BE2C (cell line): Measurements from ENCODE around the gene BMP4.

ENCODE experiments used
- DNase-seq: peaks from one replicate; pipeline ENCODE4 v3.0.0-alpha.2; 2020
- H3K27me3 ChIP-seq: fragments of 250-450 bp; sonication (Bioruptor Pico); 2 replicates; pipeline ENCODE4 v1.5.1; 2020; ENCODE audit warnings: mild to moderate bottlenecking
- H3K36me3 ChIP-seq: fragments of 250-450 bp; sonication (Bioruptor Pico); 2 replicates; pipeline ENCODE4 v1.5.1; 2020; ENCODE audit warnings: mild to moderate bottlenecking
- H3K4me1 ChIP-seq: fragments of 250-450 bp; sonication (Bioruptor Pico); 2 replicates; pipeline ENCODE4 v1.5.1; 2020
- H3K4me3 ChIP-seq: 2 replicates; pipeline ENCODE4 v1.5.1; 2011; ENCODE audit warnings: low read depth, low read length
- H3K9me3 ChIP-seq: fragments of 250-450 bp; sonication (Bioruptor Pico); 2 replicates; pipeline ENCODE4 v1.5.1; 2020
- CTCF ChIP-seq: IDR thresholded peaks from 2 replicates; pipeline ENCODE4 v1.5.1; 2012; ENCODE audit warnings: mild to moderate bottlenecking, low read depth, low read length

Gene BMP4

GRCh38 chr14:53969326-53969725 is 12.7 kb upstream of the BMP4 start:
- H3K4me1 ChIP-seq, result no peaks in the 10 kb centered on the region
- DNase-seq, result no peak
- H3K27me3 ChIP-seq, result peaks cover 29% of the 10 kb centered on the region
- TF ChIP-seq CTCF, result no peak
- no peak overlapping the region for H3K4me3 ChIP-seq
- H3K9me3 ChIP-seq, result no peaks in the 10 kb centered on the region
- no peaks in the 10 kb centered on the region for H3K36me3 ChIP-seq

GRCh38 chr14:53968726-53969125 is 12.1 kb upstream of the BMP4 start:
- H3K4me3 ChIP-seq, result no peak overlapping the region
- DNase-seq, result no peak
- H3K9me3 ChIP-seq, result no peaks in the 10 kb centered on the region
- TF ChIP-seq CTCF, result no peak
- H3K27me3 ChIP-seq, result peaks cover 31% of the 10 kb centered on the region
- no peaks in the 10 kb centered on the region for H3K4me1 ChIP-seq
- no peaks in the 10 kb centered on the region for H3K36me3 ChIP-seq

GRCh38 chr14:53967606-53968005 is 11.0 kb upstream of the BMP4 start:
- Histone ChIP-seq H3K27me3 (peaks cover 43% of the 10 kb centered on the region), H3K4me3 (no peak overlapping the region)
- no peak for DNase-seq

GRCh38 chr14:53964249-53964648 is 7.6 kb upstream of the BMP4 start:
- Histone ChIP-seq H3K36me3 (no peaks in the 10 kb centered on the region), H3K4me1 (no peaks in the 10 kb centered on the region), H3K27me3 (peaks cover 64% of the 10 kb centered on the region), H3K9me3 (no peaks in the 10 kb centered on the region), H3K4me3 (no peak overlapping the region)
- TF ChIP-seq CTCF, result no peak
- DNase-seq, result no peak

More at GRCh38 chr14:53967606-53968005, 11.0 kb upstream of the BMP4 start:
- Histone ChIP-seq H3K4me1 (no peaks in the 10 kb centered on the region), H3K9me3 (no peaks in the 10 kb centered on the region), H3K36me3 (no peaks in the 10 kb centered on the region)
- TF ChIP-seq CTCF, result no peak

GRCh38 chr14:53963320-53964227 is 6.9 kb upstream of the BMP4 start:
- Histone ChIP-seq H3K27me3 (peaks cover 71% of the 10 kb centered on the region), H3K4me1 (no peaks in the 10 kb centered on the region), H3K9me3 (no peaks in the 10 kb centered on the region), H3K4me3 (no peak overlapping the region), H3K36me3 (no peaks in the 10 kb centered on the region)
- peak; percentile 26 for TF ChIP-seq CTCF
- DNase-seq, result no peak

- TF ChIP-seq CTCF, result no peak
- no peak overlapping the region for H3K4me3 ChIP-seq
- H3K4me1 ChIP-seq, result no peaks in the 10 kb centered on the region
- H3K27me3 ChIP-seq, result peaks cover 75% of the 10 kb centered on the region
- no peaks in the 10 kb centered on the region for H3K36me3 ChIP-seq
- no peaks in the 10 kb centered on the region for H3K9me3 ChIP-seq
- no peak for DNase-seq
These were observed 6.3 kb upstream of the BMP4 start for GRCh38 chr14:53962953-53963319.
